ENCODE results near the gene NOA1.
"Not testable (repeated sequence)": the region's sequence is repeated elsewhere in the genome, so short reads cannot be mapped to it uniquely, and the experiment has no call there.

NOA1 gene

DNA sequence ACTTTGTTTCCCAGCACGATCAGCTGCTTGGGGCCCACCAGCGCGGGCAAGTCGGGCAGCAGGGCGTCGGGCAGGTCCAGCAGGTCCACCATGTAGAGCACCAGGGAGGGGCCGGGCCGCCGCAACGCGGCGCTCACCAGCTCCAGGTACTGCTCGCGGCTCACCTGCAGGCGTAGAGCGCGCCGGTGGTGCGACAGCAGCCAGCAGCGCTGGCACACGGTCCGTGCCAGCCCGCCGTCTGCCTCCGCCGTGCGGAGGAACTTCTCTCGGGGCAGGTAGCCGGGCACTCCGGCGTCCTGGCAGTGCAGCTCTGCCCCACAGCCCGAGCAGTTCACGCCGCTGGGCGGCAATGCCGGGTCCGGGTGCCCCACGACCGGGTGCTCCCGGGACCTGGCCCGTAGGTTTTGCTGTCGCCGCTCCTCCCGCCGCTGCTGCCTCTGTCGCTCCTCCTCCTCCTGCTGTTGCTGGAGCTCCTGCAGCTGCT, 527 bp downstream of the NOA1 start:
- Mint-ChIP-seq H3K27me3 (no peaks in the 10 kb centered on the region), H3K36me3 (ENCODE audit: low read depth) (peaks cover 64% of the 10 kb centered on the region), H3K27ac (peak overlapping the region; percentile 96), H3K9me3 (peaks cover 10% of the 10 kb centered on the region), H3K4me3 (peak overlapping the region; percentile 93), H3K4me1 (ENCODE audit: low read depth) (peaks cover 35% of the 10 kb centered on the region)
- intact Hi-C loops (cut with micrococcal nuclease), result loop anchor here (1.0 to 5.0 kb wide), 3 partner anchors 68 to 1125 kb away; partner anchors contain the start of genes CEP135 and EXOC1

DNA sequence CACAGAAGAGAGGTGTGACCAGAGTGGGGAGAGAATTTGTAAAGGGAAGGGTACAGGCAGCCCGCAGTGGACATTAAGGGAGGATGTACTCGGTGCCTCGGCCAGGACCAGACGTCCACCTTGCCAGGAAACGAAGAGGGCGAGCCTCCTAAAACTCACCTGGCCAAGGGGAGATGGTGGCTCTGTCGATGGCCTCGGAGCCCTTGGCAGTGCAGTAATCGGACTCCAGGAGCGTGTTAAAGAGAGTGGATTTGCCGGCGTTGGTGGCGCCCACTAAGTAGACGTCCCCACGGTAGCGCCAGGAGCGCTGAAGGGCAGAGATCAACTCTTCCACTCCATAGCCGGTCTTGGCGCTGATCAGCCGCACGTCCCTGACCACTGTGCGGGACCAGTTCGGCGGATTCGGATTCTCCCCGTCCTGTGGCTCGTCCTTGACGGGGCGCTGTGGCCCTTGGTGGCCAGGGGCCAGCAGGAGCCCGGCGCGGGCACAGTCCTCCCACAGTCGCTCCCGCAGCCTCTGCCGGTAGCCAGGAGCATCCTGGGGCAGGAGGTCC, 1.0 kb downstream of the NOA1 start:
- Mint-ChIP-seq H3K27ac (peak overlapping the region; percentile 96), H3K27me3 (no peaks in the 10 kb centered on the region), H3K36me3 (ENCODE audit: low read depth) (peaks cover 64% of the 10 kb centered on the region), H3K9me3 (peaks cover 10% of the 10 kb centered on the region), H3K4me1 (ENCODE audit: low read depth) (peaks cover 30% of the 10 kb centered on the region), H3K4me3 (peak overlapping the region; percentile 93)
- intact Hi-C loops (cut with micrococcal nuclease), result loop anchor here (5.0 kb wide), 2 partner anchors 1029 to 1124 kb away; partner anchors contain the start of genes CEP135 and EXOC1

DNA sequence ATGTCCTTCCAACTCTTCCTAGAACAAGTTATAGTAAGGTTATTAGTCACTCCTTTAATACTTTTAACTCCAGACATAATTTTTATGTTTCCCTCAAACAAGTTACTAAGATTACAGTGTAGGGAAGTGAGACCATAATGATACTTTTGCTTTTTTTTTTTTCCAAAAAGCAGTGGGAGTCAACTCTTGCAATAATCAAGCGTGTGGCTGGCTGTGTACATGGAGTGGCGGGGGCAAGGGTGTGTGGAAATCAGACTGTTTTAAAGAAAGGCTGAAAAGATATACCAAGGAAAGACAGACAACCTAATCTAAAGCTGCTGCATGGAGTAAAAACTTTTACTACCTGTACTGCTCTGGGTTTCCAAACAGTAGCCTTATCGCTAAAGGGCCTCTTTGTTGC, 4.1 kb downstream of the NOA1 start:
- intact Hi-C loops (cut with micrococcal nuclease), result no loop called here
- peak overlapping the region; percentile 44 for H3K27ac Mint-ChIP-seq
- H3K36me3 Mint-ChIP-seq (ENCODE audit: low read depth), result peaks cover 78% of the 10 kb centered on the region
- no peaks in the 10 kb centered on the region for H3K27me3 Mint-ChIP-seq
- peaks cover 10% of the 10 kb centered on the region for H3K9me3 Mint-ChIP-seq
- no peak overlapping the region for H3K4me3 Mint-ChIP-seq
- peaks cover 22% of the 10 kb centered on the region for H3K4me1 Mint-ChIP-seq (ENCODE audit: low read depth)

DNA sequence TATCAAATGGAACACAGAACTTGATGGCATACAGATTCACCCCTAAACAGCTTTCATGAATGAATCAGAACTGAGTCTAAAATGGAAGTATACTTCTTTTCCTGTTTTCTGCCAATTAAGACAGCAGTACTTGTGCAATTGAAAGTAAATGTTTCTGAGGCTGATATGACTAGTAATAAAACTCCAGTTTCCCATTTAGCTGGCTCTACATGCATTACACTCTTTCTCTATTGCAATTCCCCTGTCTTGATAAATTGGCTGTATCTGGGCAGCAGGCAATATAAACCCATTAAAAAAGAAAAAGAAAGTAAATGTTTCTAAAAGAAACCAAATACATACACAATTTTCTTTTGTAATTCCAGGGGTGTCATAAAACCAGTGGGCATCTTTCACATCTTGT, 4.6 kb downstream of the NOA1 start:
- intact Hi-C loops (cut with micrococcal nuclease), result no loop called here
- H3K4me1 Mint-ChIP-seq (ENCODE audit: low read depth), result peaks cover 22% of the 10 kb centered on the region
- H3K27me3 Mint-ChIP-seq, result no peaks in the 10 kb centered on the region
- H3K36me3 Mint-ChIP-seq (ENCODE audit: low read depth), result peaks cover 81% of the 10 kb centered on the region
- no peak overlapping the region for H3K27ac Mint-ChIP-seq
- peaks cover 10% of the 10 kb centered on the region for H3K9me3 Mint-ChIP-seq
- no peak overlapping the region for H3K4me3 Mint-ChIP-seq

DNA sequence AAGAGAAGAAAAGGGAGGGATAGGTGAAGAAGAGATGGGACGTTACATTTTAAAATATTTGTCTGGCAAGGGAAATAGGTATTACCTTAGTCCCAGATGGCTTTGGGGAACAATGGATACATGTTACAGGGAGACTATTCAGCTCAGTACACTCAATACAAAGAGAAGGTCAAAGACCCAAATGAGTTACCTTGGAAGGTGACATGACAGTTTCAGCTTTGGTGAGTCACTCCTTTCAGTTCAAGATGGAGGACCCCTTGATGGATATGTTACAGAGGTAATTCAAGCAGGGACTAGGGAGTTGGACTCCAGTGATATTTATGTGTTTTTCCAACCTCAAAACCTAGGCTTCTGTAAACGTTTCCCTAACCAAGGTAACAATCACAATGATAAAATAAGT, 5.0 kb downstream of the NOA1 start:
- peaks cover 82% of the 10 kb centered on the region for H3K36me3 Mint-ChIP-seq (ENCODE audit: low read depth)
- H3K27me3 Mint-ChIP-seq, result no peaks in the 10 kb centered on the region
- H3K27ac Mint-ChIP-seq, result no peak overlapping the region
- H3K4me1 Mint-ChIP-seq (ENCODE audit: low read depth), result peaks cover 22% of the 10 kb centered on the region
- H3K9me3 Mint-ChIP-seq, result peaks cover 10% of the 10 kb centered on the region
- H3K4me3 Mint-ChIP-seq, result no peak overlapping the region
- intact Hi-C loops (cut with micrococcal nuclease), result no loop called here

DNA sequence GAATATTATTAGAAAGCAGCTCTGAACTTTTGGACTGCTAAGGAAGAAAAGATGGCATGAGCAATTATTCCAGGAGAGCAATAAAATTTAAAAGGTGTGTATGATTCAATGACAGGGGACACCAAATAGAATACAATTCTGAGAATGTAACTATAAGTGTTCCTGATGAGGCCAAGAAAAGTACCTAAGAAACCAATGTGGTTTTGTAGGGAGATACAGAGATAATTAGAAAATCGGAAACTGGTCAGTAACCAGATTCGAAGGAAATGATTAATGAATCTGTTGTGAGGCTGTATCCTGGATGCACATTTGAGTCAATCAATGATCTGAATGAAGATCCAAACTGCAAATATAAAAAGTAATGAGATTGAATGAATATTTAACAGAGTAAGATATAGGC, 6.0 kb downstream of the NOA1 start:
- peaks cover 10% of the 10 kb centered on the region for H3K9me3 Mint-ChIP-seq
- no peak overlapping the region for H3K4me3 Mint-ChIP-seq
- H3K4me1 Mint-ChIP-seq (ENCODE audit: low read depth), result peaks cover 21% of the 10 kb centered on the region
- peaks cover 83% of the 10 kb centered on the region for H3K36me3 Mint-ChIP-seq (ENCODE audit: low read depth)
- H3K27me3 Mint-ChIP-seq, result no peaks in the 10 kb centered on the region
- intact Hi-C loops (cut with micrococcal nuclease), result no loop called here
- no peak overlapping the region for H3K27ac Mint-ChIP-seq

DNA sequence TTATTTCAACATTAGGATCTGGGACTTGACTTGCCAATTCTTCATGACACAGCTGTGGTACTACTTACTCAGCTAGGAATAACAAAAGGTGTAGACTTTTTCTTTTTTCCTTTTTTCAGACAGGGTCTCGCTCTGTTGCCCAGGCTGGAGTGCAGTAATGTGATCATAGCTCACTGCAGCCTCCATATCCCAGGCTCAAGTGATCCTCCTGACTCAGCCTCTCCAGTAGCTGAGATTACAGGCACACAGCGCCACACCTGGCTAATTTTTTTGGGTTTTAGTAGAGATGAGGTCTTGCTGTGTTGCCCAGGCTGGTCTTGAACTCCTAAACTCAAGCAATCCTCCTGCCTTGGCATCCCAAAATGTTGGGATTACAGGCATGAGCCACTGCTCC, 16.3 kb downstream of the NOA1 start:
- intact Hi-C loops (cut with micrococcal nuclease), result no loop called here
- H3K27ac Mint-ChIP-seq, result no peak overlapping the region
- H3K4me3 Mint-ChIP-seq, result no peak overlapping the region
- no peaks in the 10 kb centered on the region for H3K27me3 Mint-ChIP-seq
- no peaks in the 10 kb centered on the region for H3K9me3 Mint-ChIP-seq
- peaks cover 13% of the 10 kb centered on the region for H3K4me1 Mint-ChIP-seq (ENCODE audit: low read depth)
- H3K36me3 Mint-ChIP-seq (ENCODE audit: low read depth), result peaks cover 43% of the 10 kb centered on the region

DNA sequence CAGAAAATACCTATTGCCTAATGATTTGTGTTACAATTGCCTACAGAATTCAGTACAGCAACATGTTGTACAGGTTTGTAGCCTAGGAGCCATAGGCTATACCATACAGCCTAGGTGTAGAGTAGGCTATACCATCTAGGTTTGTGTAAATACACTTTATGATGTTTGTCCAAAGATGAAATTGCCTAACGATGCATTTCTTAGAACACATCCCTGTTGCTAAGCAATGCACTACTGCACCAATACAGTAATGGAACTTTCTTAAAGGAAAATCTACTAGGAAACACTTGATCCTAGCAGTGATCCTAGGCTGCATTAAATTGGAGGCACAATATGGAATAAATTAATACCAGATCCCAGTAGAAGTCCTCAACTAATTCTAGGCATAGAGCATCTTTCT, 18.3 kb downstream of the NOA1 start:
- intact Hi-C loops (cut with micrococcal nuclease), result no loop called here
- Mint-ChIP-seq H3K4me1 (ENCODE audit: low read depth) (peaks cover 13% of the 10 kb centered on the region), H3K27ac (no peak overlapping the region), H3K27me3 (no peaks in the 10 kb centered on the region), H3K4me3 (no peak overlapping the region), H3K9me3 (no peaks in the 10 kb centered on the region), H3K36me3 (ENCODE audit: low read depth) (peaks cover 23% of the 10 kb centered on the region)

DNA sequence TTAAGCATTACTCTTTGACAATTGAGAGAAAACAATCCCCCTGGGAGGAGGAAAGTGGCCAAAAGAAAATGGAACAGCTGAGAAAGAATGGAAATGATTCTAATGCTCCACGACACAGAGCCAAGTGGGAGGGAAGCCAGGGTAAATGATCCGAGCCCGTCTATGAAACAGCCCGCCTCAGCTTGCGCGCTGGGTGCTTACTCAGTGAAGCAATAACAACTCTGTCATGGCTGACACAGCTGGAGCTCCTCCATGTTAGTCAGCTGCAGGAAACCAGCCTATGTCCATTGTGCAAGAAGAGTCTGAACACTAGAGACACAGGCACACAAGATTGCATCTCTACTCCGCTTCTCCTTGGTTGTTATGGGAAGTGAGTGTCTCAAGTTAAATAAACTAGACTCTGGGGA, 19.3 kb downstream of the NOA1 start:
- no peaks in the 10 kb centered on the region for H3K9me3 Mint-ChIP-seq
- peaks cover 13% of the 10 kb centered on the region for H3K4me1 Mint-ChIP-seq (ENCODE audit: low read depth)

DNA sequence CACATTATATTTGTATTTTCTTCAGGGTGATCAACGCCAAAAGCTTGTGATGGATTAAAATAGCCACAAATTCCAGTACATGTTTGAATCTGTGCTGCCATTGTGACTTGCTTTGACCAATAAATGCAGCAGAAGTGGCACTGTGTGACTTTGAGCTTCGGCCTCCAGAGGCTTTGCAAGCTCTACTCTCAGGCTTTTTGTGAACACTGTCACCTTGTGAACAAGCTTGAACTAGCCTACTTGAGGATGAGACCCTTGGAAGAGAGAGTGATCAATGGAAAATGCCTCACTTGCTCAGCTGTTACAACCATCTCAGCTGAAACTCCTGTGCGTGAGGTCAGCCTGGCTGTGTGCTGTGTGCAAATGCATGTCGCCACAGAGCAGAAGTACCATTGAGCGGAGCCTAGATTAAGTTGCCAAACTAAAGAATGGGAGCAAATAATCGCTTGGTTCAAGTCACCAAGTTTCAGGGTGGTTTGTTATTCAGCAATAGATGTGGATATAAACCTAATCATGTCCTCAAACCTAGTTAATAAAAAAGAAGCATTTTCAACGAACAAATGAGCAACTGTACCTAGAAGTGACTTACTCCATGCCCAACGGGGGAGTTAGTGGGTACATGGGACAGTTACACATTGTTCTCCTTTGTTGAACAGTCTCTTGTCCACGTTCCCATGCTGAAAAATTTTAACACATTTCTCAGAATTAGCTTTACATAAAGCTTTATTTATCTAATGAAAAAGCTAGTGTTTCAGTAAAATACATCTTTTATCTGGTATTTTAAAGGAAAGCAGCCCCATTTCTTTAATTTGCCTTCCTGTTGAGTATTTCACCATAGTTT, 23.5 kb downstream of the NOA1 start:
- no peak overlapping the region for H3K4me3 Mint-ChIP-seq
- no peaks in the 10 kb centered on the region for H3K27me3 Mint-ChIP-seq
- peaks cover 12% of the 10 kb centered on the region for H3K4me1 Mint-ChIP-seq (ENCODE audit: low read depth)
- no peaks in the 10 kb centered on the region for H3K9me3 Mint-ChIP-seq
- no peaks in the 10 kb centered on the region for H3K36me3 Mint-ChIP-seq (ENCODE audit: low read depth)
- intact Hi-C loops (cut with micrococcal nuclease), result no loop called here
- no peak overlapping the region for H3K27ac Mint-ChIP-seq

More for the DNA sequence above, 19.3 kb downstream of the NOA1 start:
- Mint-ChIP-seq H3K36me3 (ENCODE audit: low read depth) (peaks cover 13% of the 10 kb centered on the region), H3K4me3 (no peak overlapping the region), H3K27me3 (no peaks in the 10 kb centered on the region), H3K27ac (peak overlapping the region; percentile 50)
- intact Hi-C loops (cut with micrococcal nuclease), result no loop called here

DNA sequence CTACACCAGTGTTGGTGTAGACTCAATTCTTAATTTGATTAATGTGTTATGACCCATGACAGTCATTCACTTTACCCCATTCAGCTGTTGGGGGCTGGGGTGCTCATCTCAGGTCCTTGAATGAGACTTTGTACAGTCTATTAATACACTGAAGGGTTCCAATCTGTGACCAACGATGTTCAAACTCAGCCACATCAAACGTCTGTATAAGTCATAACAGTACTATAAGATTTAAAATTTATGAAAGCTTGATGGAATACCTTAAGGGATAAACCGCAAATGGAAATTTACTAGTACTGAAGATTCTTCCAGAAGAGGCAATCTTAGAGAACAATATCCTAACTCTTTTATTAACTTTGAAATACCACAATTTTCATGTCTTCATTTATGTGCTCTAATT, 36.0 kb downstream of the NOA1 start:
- H3K9me3 Mint-ChIP-seq, result no peaks in the 10 kb centered on the region

DNA sequence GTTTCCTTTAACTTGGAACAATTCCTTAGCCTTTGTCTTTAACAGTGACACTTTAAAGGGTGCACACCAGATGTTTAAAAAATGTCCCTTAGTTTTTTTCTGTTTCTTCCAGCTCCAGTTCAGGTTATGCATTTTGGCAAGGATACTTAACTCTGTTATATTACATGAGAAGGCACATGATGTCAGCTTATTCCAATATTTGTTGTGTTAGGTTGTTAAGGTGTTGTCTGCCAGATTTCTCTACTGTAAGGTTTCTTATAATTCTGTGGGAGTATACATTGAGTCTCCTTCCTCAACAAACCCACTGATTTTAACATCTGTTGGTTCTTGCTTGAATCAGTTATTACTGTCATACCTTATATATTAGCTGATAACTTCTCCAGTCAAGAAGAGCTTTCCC, 36.4 kb downstream of the NOA1 start:
- Mint-ChIP-seq H3K36me3 (ENCODE audit: low read depth) (peaks cover 39% of the 10 kb centered on the region), H3K4me3 (no peak overlapping the region), H3K4me1 (ENCODE audit: low read depth) (no peaks in the 10 kb centered on the region), H3K27ac (no peak overlapping the region), H3K27me3 (no peaks in the 10 kb centered on the region), H3K9me3 (no peaks in the 10 kb centered on the region)
- intact Hi-C loops (cut with micrococcal nuclease), result no loop called here

More for the DNA sequence above, 36.0 kb downstream of the NOA1 start:
- Mint-ChIP-seq H3K4me1 (ENCODE audit: low read depth) (no peaks in the 10 kb centered on the region), H3K27me3 (no peaks in the 10 kb centered on the region), H3K36me3 (ENCODE audit: low read depth) (peaks cover 35% of the 10 kb centered on the region), H3K27ac (no peak overlapping the region), H3K4me3 (no peak overlapping the region)
- intact Hi-C loops (cut with micrococcal nuclease), result no loop called here

DNA sequence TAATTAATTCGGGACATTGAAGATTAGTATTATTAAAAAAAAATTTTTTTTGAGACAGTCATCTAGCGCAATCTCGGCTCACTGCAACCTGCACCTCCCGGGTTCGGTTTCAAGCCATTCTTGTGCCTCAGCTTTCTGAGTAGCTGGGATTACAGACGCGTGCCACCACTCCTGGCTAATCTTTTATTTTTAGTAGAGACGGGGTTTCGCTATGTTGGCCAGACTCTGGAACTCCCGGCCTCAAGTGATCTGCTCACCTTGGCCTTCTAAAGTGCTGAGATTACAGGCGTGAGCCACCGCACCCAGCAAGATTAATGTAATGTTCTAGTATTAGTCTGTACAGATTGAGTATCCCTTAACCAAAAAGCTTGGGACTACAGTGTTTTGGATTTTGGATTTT, 37.0 kb downstream of the NOA1 start:
- Mint-ChIP-seq H3K4me3 (no peak overlapping the region), H3K4me1 (ENCODE audit: low read depth) (no peaks in the 10 kb centered on the region), H3K27me3 (no peaks in the 10 kb centered on the region), H3K9me3 (no peaks in the 10 kb centered on the region), H3K27ac (no peak overlapping the region), H3K36me3 (ENCODE audit: low read depth) (peaks cover 42% of the 10 kb centered on the region)
- intact Hi-C loops (cut with micrococcal nuclease), result no loop called here

DNA sequence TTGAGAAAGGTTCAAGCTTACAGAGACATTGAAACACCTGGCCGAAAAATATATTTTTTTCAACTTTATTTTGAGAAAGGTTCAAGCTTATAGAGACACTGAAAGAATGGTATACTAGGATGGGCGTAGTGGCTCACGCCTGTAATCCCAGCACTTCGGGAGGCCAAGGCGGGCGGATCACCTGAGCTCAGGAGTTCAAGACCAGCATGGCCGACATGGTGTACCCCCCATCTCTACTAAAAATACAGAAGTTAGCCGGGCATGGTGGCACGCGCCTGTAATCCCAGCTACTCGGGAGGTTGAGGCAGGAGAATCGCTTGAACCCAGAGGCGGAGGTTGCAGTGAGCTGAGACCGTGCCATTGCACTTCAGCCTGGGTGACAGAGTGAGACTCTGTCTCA, 37.6 kb downstream of the NOA1 start:
- H3K4me3 Mint-ChIP-seq; H3K27me3 Mint-ChIP-seq; H3K9me3 Mint-ChIP-seq; H3K27ac Mint-ChIP-seq; H3K4me1 Mint-ChIP-seq (ENCODE audit: low read depth); intact Hi-C loops (cut with micrococcal nuclease): not testable (repeated sequence)
- H3K36me3 Mint-ChIP-seq (ENCODE audit: low read depth), result peaks cover 42% of the 10 kb centered on the region

Measured in dendritic cell treated with granulocyte-macrophage colony-stimulating factor and Interleukin-4, amounts not matched to agents 40 ng/mL and 50 ng/mL, for 4 days (primary cell).